Heart left ventricle (tissue), 13 donors: ENCODE data around the gene SGSM2.

Experiments used
- CTCF ChIP-seq, 12 donors: fragments of 200-600 bp; sonication (generic) in 4 of 12; IDR thresholded peaks; one replicate each; pipeline versions ENCODE4 v1.5.0 to v1.8.0; 2018 to 2022; ENCODE audit warnings: antibody characterized with exemption in 12 of 12, mild to moderate bottlenecking in 5 of 12
- POLR2A ChIP-seq, 2 donors: fragments of 450-650 bp; IDR thresholded peaks; one replicate each; pipeline ENCODE4 v1.6.1; 2017; ENCODE audit warnings: antibody characterized with exemption in 2 of 2, mild to moderate bottlenecking in 2 of 2, moderate library complexity in 2 of 2
- donor health status: ischemic (EF 13 %, LVEDD 7.1; RV severe dilation, severe dysfunction).
- donor health status: DM: no; HTN: yes; CAD: no.
- donor health status: DM: no; HTN: no; CAD: no.
- donor health status: ischemic (EF 25% LVEDD 6.9; RV normal size, moderate dysfunction).
- donor health status: ischemic (EF 25% LVEDD 5.7; RV mildly dilated, moderate dysfunction).
- donor health status: ischemic (EF 35%, LVEDD 5.7; RV mildly dilated, moderate dysfunction).
- donor health status: nonischemic (EF 11% LVEDD 7.7; RV severe dilation, severe dysfunction).
- donor health status: DM: yes; HTN: yes; CAD: no.
- donor health status: PGD.
- donor health status: ischemic (EF 29% LVEDD 5.4; RV normal size, mild dysfunction).
- donor health status: nonischemic (EF 23%, LVEDD 6.1; RV moderate dilation, normal function).

DNA sequence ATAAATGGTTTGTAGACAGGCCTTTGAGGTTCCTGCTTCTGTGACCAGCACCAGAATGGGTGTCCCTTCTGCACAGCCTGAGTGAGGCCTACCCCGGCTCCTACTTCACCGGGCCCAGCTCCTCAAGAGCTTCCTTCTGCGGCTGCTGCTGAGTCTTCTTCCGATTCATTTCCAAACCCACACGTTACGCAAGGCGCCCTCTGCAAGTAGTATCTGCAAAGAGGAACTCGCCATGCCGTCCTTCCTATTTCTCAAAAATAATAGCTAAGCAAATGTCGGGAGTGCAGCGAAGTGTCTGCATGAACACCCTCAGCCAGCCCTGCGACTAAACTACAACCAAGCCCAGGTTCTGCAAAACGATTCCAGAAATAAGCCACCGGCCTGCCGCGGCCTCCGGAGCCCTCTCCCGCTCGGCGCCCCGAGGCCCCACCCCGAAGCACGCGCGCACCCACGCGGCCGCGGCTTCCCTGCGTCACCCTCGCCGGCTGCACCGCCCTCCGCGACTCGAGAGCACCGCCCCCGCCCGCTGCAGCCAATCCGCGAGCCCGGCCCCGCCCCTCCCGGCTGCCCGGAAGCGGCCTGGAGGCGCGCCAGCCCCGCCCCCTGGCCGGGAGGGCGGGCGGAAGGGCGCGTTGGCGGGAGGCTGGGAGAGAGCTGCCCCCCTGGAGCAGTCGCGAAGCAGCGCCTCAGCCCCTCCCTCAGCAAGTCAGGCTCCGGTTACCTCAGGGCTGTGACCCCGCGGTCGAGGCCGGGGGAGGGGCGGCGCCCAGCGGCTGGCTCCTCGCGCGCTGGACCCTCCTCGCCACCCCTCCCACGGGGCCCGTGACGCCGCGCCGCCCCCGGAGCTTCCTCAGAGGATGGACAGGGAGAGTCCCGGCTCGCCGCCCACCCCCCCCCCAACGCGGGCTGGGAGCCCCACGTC, 55.2 kb downstream of the SGSM2 start:
- TF ChIP-seq CTCF (IDR thresholded peaks at IDR 0.05) (no peak), POLR2A (IDR thresholded peaks at IDR 0.05) (peak in 1 of 2 donors; percentile 49)
